ENCODE data around the gene PRKCA. TPM values are rescaled to one million over a fixed set of nuclear protein-coding genes. Genes with fewer than 3 reads are reported as not detected.

PRKCA gene
- total and polyA plus RNA-seq, 2 of the 13 experiments (the other 11 are each of a cell fraction or from before 2014, with no cell fraction given): 18.5 to 21.5 TPM

- BruUV-seq (replicated peaks): no TSS peak
- FAIRE-seq: no peak
- H4K20me1 ChIP-seq (ENCODE audit: insufficient read depth, low read length): no peaks in the 10 kb centered on the region
- H3K4me1 ChIP-seq (ENCODE audit: insufficient read depth, low read length): peaks cover 22% of the 10 kb centered on the region
- POLR2A ChIA-PET: no interaction called here
- TF ChIP-seq ZNF878 (CRISPR knock-in tag; IDR thresholded peaks at IDR 0.05) (no peak), MLX (CRISPR knock-in tag; IDR thresholded peaks at IDR 0.05) (no peak), MEF2D (CRISPR knock-in tag; IDR thresholded peaks at IDR 0.05) (no peak), ZFY (CRISPR knock-in tag; IDR thresholded peaks at IDR 0.05) (no peak), POGZ (CRISPR knock-in tag; IDR thresholded peaks at IDR 0.05) (no peak), ZNF776 (CRISPR knock-in tag; IDR thresholded peaks at IDR 0.05) (no peak), DNMT1 (CRISPR knock-in tag; IDR thresholded peaks at IDR 0.05) (no peak), TBL1XR1 (IDR thresholded peaks at IDR 0.05; ENCODE audit: borderline replicate concordance, low read length, partially characterized antibody) (no peak), CEBPB (IDR thresholded peaks at IDR 0.05; ENCODE audit: borderline replicate concordance, low read depth, low read length) (no peak)
- TF ChIP-seq, protein P1, sequence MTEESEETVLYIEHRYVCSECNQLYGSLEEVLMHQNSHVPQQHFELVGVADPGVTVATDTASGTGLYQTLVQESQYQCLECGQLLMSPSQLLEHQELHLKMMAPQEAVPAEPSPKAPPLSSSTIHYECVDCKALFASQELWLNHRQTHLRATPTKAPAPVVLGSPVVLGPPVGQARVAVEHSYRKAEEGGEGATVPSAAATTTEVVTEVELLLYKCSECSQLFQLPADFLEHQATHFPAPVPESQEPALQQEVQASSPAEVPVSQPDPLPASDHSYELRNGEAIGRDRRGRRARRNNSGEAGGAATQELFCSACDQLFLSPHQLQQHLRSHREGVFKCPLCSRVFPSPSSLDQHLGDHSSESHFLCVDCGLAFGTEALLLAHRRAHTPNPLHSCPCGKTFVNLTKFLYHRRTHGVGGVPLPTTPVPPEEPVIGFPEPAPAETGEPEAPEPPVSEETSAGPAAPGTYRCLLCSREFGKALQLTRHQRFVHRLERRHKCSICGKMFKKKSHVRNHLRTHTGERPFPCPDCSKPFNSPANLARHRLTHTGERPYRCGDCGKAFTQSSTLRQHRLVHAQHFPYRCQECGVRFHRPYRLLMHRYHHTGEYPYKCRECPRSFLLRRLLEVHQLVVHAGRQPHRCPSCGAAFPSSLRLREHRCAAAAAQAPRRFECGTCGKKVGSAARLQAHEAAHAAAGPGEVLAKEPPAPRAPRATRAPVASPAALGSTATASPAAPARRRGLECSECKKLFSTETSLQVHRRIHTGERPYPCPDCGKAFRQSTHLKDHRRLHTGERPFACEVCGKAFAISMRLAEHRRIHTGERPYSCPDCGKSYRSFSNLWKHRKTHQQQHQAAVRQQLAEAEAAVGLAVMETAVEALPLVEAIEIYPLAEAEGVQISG (CRISPR knock-in tag; IDR thresholded peaks at IDR 0.05): no peak
- TF ChIP-seq, protein P2, sequence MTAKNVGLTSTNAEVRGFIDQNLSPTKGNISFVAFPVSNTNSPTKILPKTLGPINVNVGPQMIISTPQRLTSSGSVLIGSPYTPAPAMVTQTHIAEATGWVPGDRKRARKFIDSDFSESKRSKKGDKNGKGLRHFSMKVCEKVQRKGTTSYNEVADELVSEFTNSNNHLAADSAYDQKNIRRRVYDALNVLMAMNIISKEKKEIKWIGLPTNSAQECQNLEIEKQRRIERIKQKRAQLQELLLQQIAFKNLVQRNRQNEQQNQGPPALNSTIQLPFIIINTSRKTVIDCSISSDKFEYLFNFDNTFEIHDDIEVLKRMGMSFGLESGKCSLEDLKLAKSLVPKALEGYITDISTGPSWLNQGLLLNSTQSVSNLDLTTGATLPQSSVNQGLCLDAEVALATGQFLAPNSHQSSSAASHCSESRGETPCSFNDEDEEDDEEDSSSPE (CRISPR knock-in tag; IDR thresholded peaks at IDR 0.05): no peak
- TF ChIP-seq, protein P3, sequence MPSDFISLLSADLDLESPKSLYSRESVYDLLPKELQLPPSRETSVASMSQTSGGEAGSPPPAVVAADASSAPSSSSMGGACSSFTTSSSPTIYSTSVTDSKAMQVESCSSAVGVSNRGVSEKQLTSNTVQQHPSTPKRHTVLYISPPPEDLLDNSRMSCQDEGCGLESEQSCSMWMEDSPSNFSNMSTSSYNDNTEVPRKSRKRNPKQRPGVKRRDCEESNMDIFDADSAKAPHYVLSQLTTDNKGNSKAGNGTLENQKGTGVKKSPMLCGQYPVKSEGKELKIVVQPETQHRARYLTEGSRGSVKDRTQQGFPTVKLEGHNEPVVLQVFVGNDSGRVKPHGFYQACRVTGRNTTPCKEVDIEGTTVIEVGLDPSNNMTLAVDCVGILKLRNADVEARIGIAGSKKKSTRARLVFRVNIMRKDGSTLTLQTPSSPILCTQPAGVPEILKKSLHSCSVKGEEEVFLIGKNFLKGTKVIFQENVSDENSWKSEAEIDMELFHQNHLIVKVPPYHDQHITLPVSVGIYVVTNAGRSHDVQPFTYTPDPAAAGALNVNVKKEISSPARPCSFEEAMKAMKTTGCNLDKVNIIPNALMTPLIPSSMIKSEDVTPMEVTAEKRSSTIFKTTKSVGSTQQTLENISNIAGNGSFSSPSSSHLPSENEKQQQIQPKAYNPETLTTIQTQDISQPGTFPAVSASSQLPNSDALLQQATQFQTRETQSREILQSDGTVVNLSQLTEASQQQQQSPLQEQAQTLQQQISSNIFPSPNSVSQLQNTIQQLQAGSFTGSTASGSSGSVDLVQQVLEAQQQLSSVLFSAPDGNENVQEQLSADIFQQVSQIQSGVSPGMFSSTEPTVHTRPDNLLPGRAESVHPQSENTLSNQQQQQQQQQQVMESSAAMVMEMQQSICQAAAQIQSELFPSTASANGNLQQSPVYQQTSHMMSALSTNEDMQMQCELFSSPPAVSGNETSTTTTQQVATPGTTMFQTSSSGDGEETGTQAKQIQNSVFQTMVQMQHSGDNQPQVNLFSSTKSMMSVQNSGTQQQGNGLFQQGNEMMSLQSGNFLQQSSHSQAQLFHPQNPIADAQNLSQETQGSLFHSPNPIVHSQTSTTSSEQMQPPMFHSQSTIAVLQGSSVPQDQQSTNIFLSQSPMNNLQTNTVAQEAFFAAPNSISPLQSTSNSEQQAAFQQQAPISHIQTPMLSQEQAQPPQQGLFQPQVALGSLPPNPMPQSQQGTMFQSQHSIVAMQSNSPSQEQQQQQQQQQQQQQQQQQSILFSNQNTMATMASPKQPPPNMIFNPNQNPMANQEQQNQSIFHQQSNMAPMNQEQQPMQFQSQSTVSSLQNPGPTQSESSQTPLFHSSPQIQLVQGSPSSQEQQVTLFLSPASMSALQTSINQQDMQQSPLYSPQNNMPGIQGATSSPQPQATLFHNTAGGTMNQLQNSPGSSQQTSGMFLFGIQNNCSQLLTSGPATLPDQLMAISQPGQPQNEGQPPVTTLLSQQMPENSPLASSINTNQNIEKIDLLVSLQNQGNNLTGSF (CRISPR knock-in tag; IDR thresholded peaks at IDR 0.05): no peak
- no peaks in the 10 kb centered on the region for H3K9me3 ChIP-seq (ENCODE audit: low read length)
- H3K4me2 ChIP-seq (ENCODE audit: low read depth, low read length): no peak overlapping the region
- no peak for ATAC-seq
- 82% methylated on average over 2 of the region's 2 CpGs for WGBS (ENCODE audit: low lambda C conversion rate)
- no peak overlapping the region for H2AFZ ChIP-seq (ENCODE audit: low read length)
- DNase-seq (ENCODE audit: low spot score): no peak
- no peaks in the 10 kb centered on the region for H3K27me3 ChIP-seq (ENCODE audit: control insufficient read depth in 1 of 2, insufficient read depth in 2 of 2, low read length in 2 of 2)
- H3K9ac ChIP-seq (ENCODE audit: insufficient read depth, low read depth, low read length): no peak overlapping the region
- H3K27ac ChIP-seq (ENCODE audit: extremely low read length, insufficient read depth, low read length): no peak overlapping the region
- CTCF ChIA-PET (ENCODE audit: low intra/inter-chr PET ratio, low total read pairs): no interaction called here
- no peak overlapping the region for H3K4me3 ChIP-seq (replicated peaks in 1 of 3; ENCODE audit: insufficient read depth in 1 of 3, low read depth in 2 of 3, low read length in 3 of 3)
- intact Hi-C loops (cut with micrococcal nuclease; ENCODE audit: unreplicated experiment) (no loop called here), in situ Hi-C loops (cut with HindIII; ENCODE audit: extremely low pct_ligation_motif_present, low pct_unique_long_range_greater_than_20kb) (loop anchor here (10.0 kb wide), 1 partner anchor 108 kb away; no protein-coding TSS in a partner anchor)
- H3K36me3 ChIP-seq (replicated peaks in 1 of 2; ENCODE audit: control insufficient read depth in 1 of 2, insufficient read depth in 2 of 2, low read length in 2 of 2): peaks cover 11 to 30% of the 10 kb centered on the region in 2 experiments
- H3K79me2 ChIP-seq (ENCODE audit: insufficient read depth, low read length): peaks cover 78% of the 10 kb centered on the region
These were observed 4.8 kb downstream of the PRKCA start for GRCh38 chr17:66307257-66307656.

Data from HepG2 (cell line).